ENCODE data around the gene SLC29A2. TPM values are rescaled to one million over a fixed set of nuclear protein-coding genes. Genes with fewer than 3 reads are reported as not detected.
A peak's percentile ranks its signal among the peaks of the same experiment; 100 is the strongest.

SLC29A2 gene
- total and polyA plus RNA-seq, 2 of the 8 experiments (the other 6 are each of a cell fraction or from before 2014, with no cell fraction given), result 29.3 to 31.6 TPM

DNA sequence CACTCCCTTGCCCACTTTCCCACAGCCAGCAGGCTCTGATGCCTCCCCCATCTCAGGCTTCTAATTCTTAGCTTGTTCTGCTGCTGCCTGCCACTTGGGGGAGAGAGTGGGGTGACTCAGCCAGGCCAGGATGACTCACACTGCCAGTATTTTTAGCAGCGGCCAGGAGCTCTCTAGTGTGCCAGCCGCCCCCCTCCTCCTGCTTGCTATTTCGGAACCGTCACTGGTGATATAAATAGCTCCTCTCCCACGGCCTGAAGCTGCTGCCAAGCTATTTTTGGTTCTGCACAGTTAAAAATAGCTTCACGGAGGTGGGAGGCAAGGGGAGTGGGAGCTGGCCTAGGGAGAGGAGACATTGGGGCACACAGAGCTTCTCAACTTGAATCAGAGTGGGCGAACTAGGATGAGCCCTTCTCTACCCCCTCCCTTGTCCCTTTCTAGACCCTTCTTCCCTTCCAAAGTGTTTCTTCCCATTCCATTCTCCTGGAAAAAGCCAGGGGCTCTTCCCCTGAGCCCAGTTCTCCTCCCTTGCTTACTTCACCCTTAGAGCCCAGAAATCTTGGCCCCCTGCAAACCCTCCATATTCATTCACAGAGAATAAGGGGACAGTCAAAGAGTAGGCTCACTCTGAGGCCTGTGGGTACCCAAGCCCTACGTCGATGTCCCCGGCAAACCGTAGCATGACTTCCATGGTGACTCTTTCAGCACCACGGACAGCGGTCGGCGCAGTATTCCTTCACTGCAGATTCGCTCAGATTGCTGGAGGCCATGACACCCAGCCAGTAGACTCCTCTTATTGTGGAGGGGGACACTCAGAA is 46.8 kb upstream of the SLC29A2 start (continued):
- TF ChIP-seq SIN3A (conservative IDR thresholded peaks at IDR 0.05 in 1 of 2, IDR thresholded peaks at IDR 0.05 in 1 of 2; ENCODE audit: low read depth in 1 of 2, low read length in 2 of 2) (peak; percentile 97 to 98), KDM4A (IDR thresholded peaks at IDR 0.05; ENCODE audit: low read depth, low read length, severe bottlenecking) (no peak), BRCA1 (IDR thresholded peaks at IDR 0.05; ENCODE audit: low read depth, low read length) (no peak), TCF12 (IDR thresholded peaks at IDR 0.05; ENCODE audit: low read depth, low read length) (no peak), CHD1 (IDR thresholded peaks at IDR 0.05; ENCODE audit: low read depth, low read length) (no peak), SAP30 (IDR thresholded peaks at IDR 0.05; ENCODE audit: insufficient read depth, insufficient replicate concordance, low read length) (peak; percentile 89), PHF8 (conservative IDR thresholded peaks at IDR 0.05; ENCODE audit: low read depth, low read length) (no peak), ASH2L (IDR thresholded peaks at IDR 0.05; ENCODE audit: low read length) (peak; percentile 1)
- TF ChIP-seq, protein P1, sequence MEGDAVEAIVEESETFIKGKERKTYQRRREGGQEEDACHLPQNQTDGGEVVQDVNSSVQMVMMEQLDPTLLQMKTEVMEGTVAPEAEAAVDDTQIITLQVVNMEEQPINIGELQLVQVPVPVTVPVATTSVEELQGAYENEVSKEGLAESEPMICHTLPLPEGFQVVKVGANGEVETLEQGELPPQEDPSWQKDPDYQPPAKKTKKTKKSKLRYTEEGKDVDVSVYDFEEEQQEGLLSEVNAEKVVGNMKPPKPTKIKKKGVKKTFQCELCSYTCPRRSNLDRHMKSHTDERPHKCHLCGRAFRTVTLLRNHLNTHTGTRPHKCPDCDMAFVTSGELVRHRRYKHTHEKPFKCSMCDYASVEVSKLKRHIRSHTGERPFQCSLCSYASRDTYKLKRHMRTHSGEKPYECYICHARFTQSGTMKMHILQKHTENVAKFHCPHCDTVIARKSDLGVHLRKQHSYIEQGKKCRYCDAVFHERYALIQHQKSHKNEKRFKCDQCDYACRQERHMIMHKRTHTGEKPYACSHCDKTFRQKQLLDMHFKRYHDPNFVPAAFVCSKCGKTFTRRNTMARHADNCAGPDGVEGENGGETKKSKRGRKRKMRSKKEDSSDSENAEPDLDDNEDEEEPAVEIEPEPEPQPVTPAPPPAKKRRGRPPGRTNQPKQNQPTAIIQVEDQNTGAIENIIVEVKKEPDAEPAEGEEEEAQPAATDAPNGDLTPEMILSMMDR (IDR thresholded peaks at IDR 0.05; ENCODE audit: control extremely low read depth in 1 of 3, insufficient read depth in 1 of 3, low read depth in 1 of 3, low read length in 3 of 3), result peak; percentile 60 to 76 (median 66)
